Esophagus (tissue), 2 donors: ENCODE results near the gene RIBC1. TPM values are rescaled to one million over a fixed set of nuclear protein-coding genes. Genes with fewer than 3 reads are reported as not detected.
A peak's percentile ranks its signal among the peaks of the same experiment; 100 is the strongest.
"Not testable (repeated sequence)": the region's sequence is repeated elsewhere in the genome, so short reads cannot be mapped to it uniquely, and the experiment has no call there.

Source experiments
- H3K27ac ChIP-seq, 2 donors: one replicate each; pipeline ENCODE4 v1.5.1; 2013; ENCODE audit warnings: low read depth in 2 of 2, mild to moderate bottlenecking in 2 of 2, inconsistent platforms in 1 of 2, low read length in 1 of 2, moderate library complexity in 1 of 2
- H3K27me3 ChIP-seq, 2 donors: one replicate each; pipeline ENCODE4 v1.6.1; 2013; ENCODE audit warnings: low read length in 2 of 2, control low read depth in 1 of 2, mild to moderate bottlenecking in 1 of 2; ENCODE audit not compliant: insufficient read depth in 2 of 2, control insufficient read depth in 1 of 2
- H3K36me3 ChIP-seq, 2 donors: one replicate each; pipeline ENCODE4 v1.6.1; 2013; ENCODE audit warnings: low read length in 1 of 2; ENCODE audit not compliant: control insufficient read depth in 2 of 2, insufficient read depth in 2 of 2
- H3K4me1 ChIP-seq, 2 donors: one replicate each; pipeline ENCODE4 v1.6.1; 2013; ENCODE audit warnings: low read length in 1 of 2; ENCODE audit not compliant: control insufficient read depth in 2 of 2, insufficient read depth in 2 of 2
- H3K4me3 ChIP-seq, 2 donors: one replicate each; pipeline ENCODE4 v1.5.1; 2013; ENCODE audit warnings: low read length in 2 of 2, mild to moderate bottlenecking in 2 of 2, low read depth in 1 of 2, moderate library complexity in 1 of 2
- H3K9me3 ChIP-seq, 2 donors: one replicate each; pipeline ENCODE4 v1.6.1; 2013; ENCODE audit warnings: mild to moderate bottlenecking in 2 of 2, low read depth in 1 of 2, low read length in 1 of 2, moderate library complexity in 1 of 2; ENCODE audit not compliant: control insufficient read depth in 2 of 2, insufficient read depth in 1 of 2
- whole genome bisulfite sequencing, 2 donors: extraction: QIAGEN DNeasy Blood & Tissue Kit; methylation state at CpG; one replicate each; pipeline ENCODE4 v1.1.7; 2013; 5-methylcytosine and 5-hydroxymethylcytosine counted together
- polyA plus RNA-seq, 2 donors: library from polyadenylated mRNA; stranded (reverse); fragments of 200-250 nt; gene quantifications; one replicate each; pipeline ENCODE4 v1.2.3, GENCODE V29; 2013
- donor health status: healthy with polysubstance abuse.
- donor health status: Bipolar disorder and iron deficiency.

RIBC1 gene
- polyA plus RNA-seq, 2 donors = 0.64 to 0.77 TPM

- Histone ChIP-seq H3K27me3 (no peaks in the 10 kb centered on the region), H3K4me1 (no peaks in the 10 kb centered on the region), H3K4me3 (no peak overlapping the region), H3K9me3 (no peaks in the 10 kb centered on the region), H3K36me3 (no peaks in the 10 kb centered on the region), H3K27ac (no peak overlapping the region)
- 95 to 98% methylated on average over 2 of the region's 2 CpGs for WGBS, 2 donors
Measured at GRCh38 chrX:53395605-53396298, 26.9 kb upstream of the RIBC1 start.

GRCh38 chrX:53398216-53398615 lies 24.5 kb upstream of the RIBC1 start:
- H3K9me3 ChIP-seq = no peaks in the 10 kb centered on the region
- 64 to 92% methylated on average over 1 of the region's 1 CpG for WGBS, 2 donors
- H3K27me3 ChIP-seq = no peaks in the 10 kb centered on the region
- H3K4me3 ChIP-seq = no peak overlapping the region
- no peaks in the 10 kb centered on the region for H3K36me3 ChIP-seq
- H3K4me1 ChIP-seq = no peaks in the 10 kb centered on the region
- H3K27ac ChIP-seq = no peak overlapping the region

- no peaks in the 10 kb centered on the region for H3K27me3 ChIP-seq
- WGBS, 2 donors = 89 to 95% methylated on average over 10 of the region's 10 CpGs
- H3K9me3 ChIP-seq = no peaks in the 10 kb centered on the region
- no peak overlapping the region for H3K27ac ChIP-seq
- H3K36me3 ChIP-seq = peaks cover 10 to 18% of the 10 kb centered on the region in 2 donors
- no peak overlapping the region for H3K4me3 ChIP-seq
- no peaks in the 10 kb centered on the region for H3K4me1 ChIP-seq
Measured at GRCh38 chrX:53403535-53403934, 19.1 kb upstream of the RIBC1 start.

DNA sequence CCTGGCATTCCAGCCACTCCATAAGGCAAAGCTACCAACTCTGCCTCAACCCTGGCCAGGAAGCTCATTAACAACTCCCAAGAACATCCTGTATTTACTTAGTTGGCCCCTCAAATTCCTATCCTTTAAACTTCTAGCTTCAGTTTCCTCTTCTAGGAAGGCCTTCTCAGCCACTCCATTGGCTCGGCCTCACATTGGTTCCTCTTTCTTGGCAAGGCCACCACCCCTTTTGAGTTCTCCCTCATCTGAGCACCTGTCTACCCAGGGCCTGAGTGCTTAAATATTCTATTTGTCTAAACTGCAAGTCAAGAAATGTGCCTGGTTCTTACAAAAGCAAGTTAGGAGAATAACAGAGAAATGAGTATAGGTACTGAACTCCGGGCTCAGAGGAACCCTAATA lies 10.2 kb upstream of the RIBC1 start:
- Histone ChIP-seq H3K4me1 (no peaks in the 10 kb centered on the region), H3K36me3 (peaks cover 13 to 23% of the 10 kb centered on the region in 2 donors), H3K4me3 (no peak overlapping the region), H3K27ac (no peak overlapping the region), H3K27me3 (no peaks in the 10 kb centered on the region), H3K9me3 (no peaks in the 10 kb centered on the region)
- 90 to 98% methylated on average over 2 of the region's 2 CpGs for WGBS, 2 donors

DNA sequence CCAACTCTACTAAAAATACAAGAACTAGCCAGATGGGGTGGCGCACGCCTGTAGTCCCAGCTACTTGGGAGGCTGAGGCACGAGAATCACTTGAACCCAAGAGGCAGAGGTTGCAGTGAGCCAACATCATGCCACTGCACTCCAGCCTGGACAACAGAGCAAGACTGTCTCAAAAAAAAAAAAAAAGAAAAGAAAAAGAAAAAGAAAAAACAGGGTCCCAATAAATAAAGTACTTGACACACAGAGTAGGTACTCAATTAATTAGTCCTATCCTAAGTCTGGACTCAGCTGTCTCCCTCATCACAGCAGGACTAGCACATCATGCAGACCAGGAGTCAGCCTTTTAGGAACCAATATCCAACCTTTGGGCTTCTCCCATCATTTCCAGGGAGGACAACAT lies 2.3 kb upstream of the RIBC1 start:
- WGBS, 2 donors = 94 to 95% methylated on average over 3 of the region's 3 CpGs

DNA sequence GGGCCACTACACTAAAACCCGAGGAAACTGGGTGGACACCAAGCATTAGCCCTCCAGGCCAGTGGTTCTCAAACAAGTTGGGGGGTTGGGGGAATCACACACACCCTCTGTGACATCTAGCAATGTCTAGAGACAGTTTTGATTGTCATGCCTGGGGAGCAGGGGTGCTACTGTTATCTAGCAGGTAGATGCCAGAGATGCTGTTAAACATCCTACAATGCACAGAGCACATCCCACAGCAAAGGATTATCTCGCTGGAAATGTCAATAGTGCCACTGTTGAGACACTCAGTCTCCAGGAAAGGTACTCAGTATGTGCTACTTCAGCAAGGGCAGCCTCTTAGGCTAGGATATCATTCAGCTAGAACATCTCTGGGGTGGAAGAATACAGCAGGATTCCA lies 1.5 kb upstream of the RIBC1 start:
- Histone ChIP-seq H3K9me3 (no peaks in the 10 kb centered on the region), H3K27ac (no peak overlapping the region), H3K27me3 (no peaks in the 10 kb centered on the region), H3K4me3 (peak overlapping the region in 1 of 2 donors; percentile 87), H3K4me1 (peaks cover 0 to 3% of the 10 kb centered on the region in 2 donors), H3K36me3 (no peaks in the 10 kb centered on the region)
- 13 to 25% methylated on average over 2 of the region's 2 CpGs for WGBS, 2 donors

More for the DNA sequence above, 2.3 kb upstream of the RIBC1 start:
- H3K36me3 ChIP-seq, H3K4me1 ChIP-seq, H3K9me3 ChIP-seq, H3K4me3 ChIP-seq, H3K27me3 ChIP-seq, H3K27ac ChIP-seq: not testable (repeated sequence)

- Histone ChIP-seq H3K4me1 (peaks cover 0 to 3% of the 10 kb centered on the region in 2 donors), H3K27me3 (no peaks in the 10 kb centered on the region), H3K9me3 (no peaks in the 10 kb centered on the region), H3K36me3 (no peaks in the 10 kb centered on the region), H3K4me3 (peak overlapping the region; percentile 74 to 87), H3K27ac (peak overlapping the region; percentile 92 to 96)
- WGBS, 2 donors = 0 to 2% methylated on average over 15 of the region's 15 CpGs
Measured at GRCh38 chrX:53421772-53422085, 944 bp upstream of the RIBC1 start.

GRCh38 chrX:53422086-53422860 lies 400 bp upstream of the RIBC1 start, which contains the start of gene SMC1A:
Gene SMC1A (minus strand): TSS chrX:53422654. CDS start chrX:53422600, 54 bp downstream.
- Histone ChIP-seq H3K36me3 (no peaks in the 10 kb centered on the region), H3K9me3 (no peaks in the 10 kb centered on the region), H3K4me1 (peaks cover 0 to 3% of the 10 kb centered on the region in 2 donors), H3K27me3 (no peaks in the 10 kb centered on the region), H3K4me3 (peak within 1 kb of the TSS; percentile 74 to 87), H3K27ac (peak within 1 kb of the TSS; percentile 92 to 96)
- 0 to 4% methylated on average over 68 to 75 of the region's 75 CpGs for WGBS, 2 donors

DNA sequence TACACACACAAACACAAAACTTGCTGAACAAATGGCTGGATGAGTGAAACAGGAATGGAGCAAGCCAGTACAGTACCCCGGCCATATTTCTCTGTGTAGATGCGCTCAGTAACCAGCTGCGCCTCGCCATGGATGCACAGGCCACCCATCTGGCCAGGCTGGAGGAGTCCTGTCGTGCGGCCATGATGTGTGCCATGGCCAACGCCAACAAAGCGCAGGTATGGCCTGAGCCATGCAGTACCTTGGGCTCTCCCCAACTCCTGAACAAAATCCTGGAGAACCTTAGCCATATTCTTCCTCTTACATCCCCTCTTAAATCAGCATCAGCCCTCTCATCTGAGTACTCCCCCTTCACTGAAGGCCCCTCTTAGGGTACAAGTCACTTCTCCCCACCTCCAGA lies 7.1 kb downstream of the RIBC1 start:
- no peaks in the 10 kb centered on the region for H3K4me1 ChIP-seq
- peaks cover 3 to 9% of the 10 kb centered on the region in 2 donors for H3K36me3 ChIP-seq
- 95 to 98% methylated on average over 8 of the region's 8 CpGs for WGBS, 2 donors
- H3K9me3 ChIP-seq = no peaks in the 10 kb centered on the region
- no peak overlapping the region for H3K27ac ChIP-seq
- H3K4me3 ChIP-seq = no peak overlapping the region
- H3K27me3 ChIP-seq = no peaks in the 10 kb centered on the region
